Mesenchymal stem cell (in vitro differentiated cells and primary cell): Measurements from ENCODE around the gene ME3.

Source experiments
- DNase-seq: peaks from one replicate; pipeline ENCODE4 v3.0.0-alpha.2; 2013
- H2AFZ ChIP-seq: one replicate; pipeline ENCODE4 v1.6.1; 2013; ENCODE audit warnings: low read depth, mild to moderate bottlenecking, control low read depth, inconsistent platforms, low read length, moderate library complexity
- H2AK5ac ChIP-seq: 2 replicates; pipeline ENCODE4 v1.6.1; 2013; ENCODE audit warnings: low read length, moderate library complexity, mild to moderate bottlenecking, inconsistent platforms; ENCODE audit not compliant: severe bottlenecking
- H2BK120ac ChIP-seq: one replicate; pipeline ENCODE4 v1.6.1; 2013; ENCODE audit warnings: low read depth, mild to moderate bottlenecking, inconsistent platforms, low read length, moderate library complexity
- H2BK12ac ChIP-seq, 2 experiments: one replicate each; pipeline ENCODE4 v1.6.1; 2013; ENCODE audit warnings: inconsistent platforms in 2 of 2, low read length in 2 of 2, mild to moderate bottlenecking in 2 of 2, moderate library complexity in 2 of 2, control low read depth in 1 of 2
- H2BK15ac ChIP-seq: one replicate; pipeline ENCODE4 v1.6.1; 2013; ENCODE audit warnings: mild to moderate bottlenecking, low read depth, inconsistent platforms; ENCODE audit not compliant: poor library complexity, severe bottlenecking
- H2BK5ac ChIP-seq: 2 replicates; pipeline ENCODE4 v1.6.1; 2013; ENCODE audit warnings: low read depth, mild to moderate bottlenecking, low read length, control low read depth, inconsistent platforms; ENCODE audit not compliant: poor library complexity, severe bottlenecking
- H3K14ac ChIP-seq, 2 experiments: one replicate each; pipeline ENCODE4 v1.6.1; 2013; ENCODE audit warnings: inconsistent platforms in 2 of 2, low read length in 2 of 2, control low read depth in 1 of 2, mild to moderate bottlenecking in 1 of 2, moderate library complexity in 1 of 2
- H3K18ac ChIP-seq, 2 experiments: one replicate each; pipeline ENCODE4 v1.6.1; 2013; ENCODE audit warnings: inconsistent platforms in 2 of 2, low read length in 2 of 2, control low read depth in 1 of 2, low read depth in 1 of 2, mild to moderate bottlenecking in 1 of 2
- H3K23ac ChIP-seq, 2 experiments: one replicate each; pipeline ENCODE4 v1.6.1; 2013; ENCODE audit warnings: inconsistent platforms in 2 of 2, low read length in 2 of 2, mild to moderate bottlenecking in 2 of 2, moderate library complexity in 2 of 2, control low read depth in 1 of 2
- H3K27ac ChIP-seq: 2 replicates; pipeline ENCODE4 v1.5.1; 2013; ENCODE audit warnings: mild to moderate bottlenecking, moderate library complexity, low read length, control low read depth, inconsistent platforms; ENCODE audit not compliant: poor library complexity, severe bottlenecking
- H3K27me3 ChIP-seq, 2 experiments: 2 replicates each; pipeline versions ENCODE4 v1.6.1 to v1.7.0; 2013; ENCODE audit warnings: low read length in 2 of 2, mild to moderate bottlenecking in 2 of 2, moderate library complexity in 2 of 2, control low read depth in 1 of 2, inconsistent platforms in 1 of 2; ENCODE audit not compliant: control insufficient read depth in 1 of 2, insufficient read depth in 1 of 2
- H3K36me3 ChIP-seq, 2 experiments: 2 replicates each; pipeline versions ENCODE4 v1.6.1 to v1.7.0; 2013; ENCODE audit warnings: low read length in 2 of 2, control low read depth in 1 of 2, inconsistent platforms in 1 of 2, low read depth in 1 of 2, mild to moderate bottlenecking in 1 of 2; ENCODE audit not compliant: insufficient read depth in 2 of 2, control insufficient read depth in 1 of 2
- H3K4ac ChIP-seq, 2 experiments: one replicate each; pipeline ENCODE4 v1.6.1; 2013; ENCODE audit warnings: inconsistent platforms in 2 of 2, low read length in 2 of 2, mild to moderate bottlenecking in 2 of 2, moderate library complexity in 2 of 2, control low read depth in 1 of 2, low read depth in 1 of 2
- H3K4me1 ChIP-seq: 2 replicates; pipeline ENCODE4 v1.6.1; 2013; ENCODE audit warnings: low read depth, low read length, control low read depth; ENCODE audit not compliant: control insufficient read depth, insufficient read depth
- H3K4me2 ChIP-seq: 2 replicates; pipeline ENCODE4 v1.6.1; 2013; ENCODE audit warnings: low read length, mild to moderate bottlenecking, inconsistent platforms; ENCODE audit not compliant: poor library complexity, severe bottlenecking
- H3K4me3 ChIP-seq, 2 experiments: 2 replicates each; pipeline versions ENCODE4 v1.5.1 to v1.7.0; 2013; ENCODE audit warnings: low read length in 2 of 2, mild to moderate bottlenecking in 2 of 2, control low read depth in 1 of 2, low read depth in 1 of 2; ENCODE audit not compliant: insufficient read depth in 1 of 2
- H3K79me1 ChIP-seq: replicated peaks from 2 replicates; pipeline ENCODE4 v1.6.1; 2013; ENCODE audit warnings: mild to moderate bottlenecking, control low read depth, low read length, inconsistent platforms; ENCODE audit not compliant: poor library complexity, severe bottlenecking
- H3K9ac ChIP-seq: 2 replicates; pipeline ENCODE4 v1.7.0; 2013; ENCODE audit warnings: mild to moderate bottlenecking, low read length, moderate library complexity
- H3K9me3 ChIP-seq: 2 replicates; pipeline ENCODE4 v1.7.0; 2013; ENCODE audit warnings: mild to moderate bottlenecking, low read length; ENCODE audit not compliant: control insufficient read depth
- H4K8ac ChIP-seq: one replicate; pipeline ENCODE4 v1.6.1; 2013; ENCODE audit warnings: inconsistent platforms, mild to moderate bottlenecking, low read length, moderate library complexity
- H4K91ac ChIP-seq: one replicate; pipeline ENCODE4 v1.6.1; 2013; ENCODE audit warnings: mild to moderate bottlenecking, low read length, inconsistent platforms
- WGBS: methylation state at CpG from one replicate; pipeline ENCODE4 v1.1.7; 2013; ENCODE audit warnings: mixed read lengths; 5-methylcytosine and 5-hydroxymethylcytosine counted together

ME3 gene

DNA sequence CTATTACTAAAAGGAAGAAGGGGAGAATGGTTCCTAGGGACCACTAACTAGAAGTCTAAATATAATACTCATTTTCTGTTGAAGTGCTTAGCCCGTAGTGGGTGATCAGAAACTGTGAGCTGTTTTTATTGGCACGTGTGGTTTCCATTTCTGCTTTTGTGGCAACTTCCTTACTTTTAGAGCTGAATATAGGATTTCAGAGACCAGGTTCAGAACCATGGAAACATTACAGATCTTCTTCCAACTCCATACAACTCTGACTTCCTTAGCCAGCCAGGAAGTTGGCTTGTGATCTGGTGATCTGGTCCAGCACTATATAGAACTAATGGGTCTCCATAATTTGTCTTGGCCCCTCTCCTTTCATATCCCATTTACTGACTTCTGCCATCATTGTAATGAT, 2.6 kb upstream of the ME3 start:
- H2BK15ac ChIP-seq = no peak overlapping the region
- H2BK120ac ChIP-seq = no peak overlapping the region
- no peaks in the 10 kb centered on the region for H3K36me3 ChIP-seq
- no peak overlapping the region for H3K9ac ChIP-seq
- H4K8ac ChIP-seq = no peak overlapping the region
- H3K27ac ChIP-seq = no peak overlapping the region
- no peak for DNase-seq
- no peak overlapping the region for H3K18ac ChIP-seq
- 80% methylated on average over 1 of the region's 2 CpGs for WGBS
- no peak overlapping the region for H4K91ac ChIP-seq
- no peak overlapping the region for H3K23ac ChIP-seq
- no peak overlapping the region for H3K4ac ChIP-seq
- H2AK5ac ChIP-seq = peak overlapping the region; percentile 77
- no peak overlapping the region for H2BK12ac ChIP-seq
- no peaks in the 10 kb centered on the region for H3K27me3 ChIP-seq
- H3K4me1 ChIP-seq = peaks cover 17% of the 10 kb centered on the region
- H3K4me3 ChIP-seq = no peak overlapping the region
- H2AFZ ChIP-seq = no peak overlapping the region
- no peak overlapping the region for H2BK5ac ChIP-seq
- no peak overlapping the region for H3K4me2 ChIP-seq
- H3K9me3 ChIP-seq = no peaks in the 10 kb centered on the region
- peaks cover 8% of the 10 kb centered on the region for H3K79me1 ChIP-seq
- H3K14ac ChIP-seq = no peak overlapping the region

DNA sequence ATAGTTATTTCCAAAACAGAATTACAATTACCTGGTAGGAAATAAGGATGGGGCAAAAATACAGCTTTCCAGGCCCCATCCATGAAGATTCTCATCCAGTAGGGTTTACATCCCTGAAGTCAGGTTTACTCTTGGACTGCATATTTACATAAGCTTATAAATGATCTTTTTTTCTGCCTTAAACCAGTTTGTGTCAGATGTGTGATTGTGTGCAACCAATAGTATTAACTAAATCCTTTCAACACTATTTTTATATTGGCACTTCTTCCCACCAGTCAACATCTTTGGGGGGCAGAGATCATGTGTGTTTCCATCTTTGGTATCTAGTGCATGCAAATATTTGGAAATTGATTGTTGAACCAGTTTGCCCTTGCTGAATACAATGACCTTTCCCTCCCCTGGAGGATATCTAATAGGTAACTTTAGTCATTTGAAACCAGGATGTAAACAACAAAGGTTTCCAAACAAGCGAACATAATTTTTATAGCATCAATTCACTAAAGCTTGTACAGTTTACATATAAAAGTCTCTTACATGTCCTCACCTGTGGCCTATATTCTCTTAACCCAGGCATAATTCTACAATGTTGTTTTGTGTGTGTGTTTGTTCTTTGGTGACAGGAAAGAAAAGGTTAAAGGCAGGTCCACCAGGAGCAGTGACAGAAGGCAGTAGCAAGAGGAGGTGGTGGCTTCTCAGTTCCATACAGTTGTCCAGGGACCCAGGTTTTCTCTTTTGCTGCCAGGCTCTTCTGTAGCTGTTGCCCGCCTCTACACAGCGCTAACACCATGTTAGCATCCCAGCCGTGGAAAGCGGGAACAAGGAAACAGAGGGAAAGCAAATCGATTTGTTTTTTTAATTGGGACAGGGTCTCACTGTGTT, 1.7 kb upstream of the ME3 start:
- no peak overlapping the region for H3K27ac ChIP-seq
- no peak overlapping the region for H3K9ac ChIP-seq
- no peak overlapping the region for H4K8ac ChIP-seq
- no peak overlapping the region for H2AFZ ChIP-seq
- H3K4ac ChIP-seq = peak overlapping the region in 1 of 2 experiments; percentile 51
- WGBS = 93% methylated on average over 6 of the region's 6 CpGs
- H3K4me2 ChIP-seq = no peak overlapping the region
- H2BK15ac ChIP-seq = no peak overlapping the region
- H3K79me1 ChIP-seq = peaks cover 11% of the 10 kb centered on the region
- H3K27me3 ChIP-seq = no peaks in the 10 kb centered on the region
- no peak overlapping the region for H4K91ac ChIP-seq
- H3K4me1 ChIP-seq = peaks cover 14% of the 10 kb centered on the region
- no peak overlapping the region for H2BK5ac ChIP-seq
- DNase-seq = no peak
- H2BK12ac ChIP-seq = no peak overlapping the region
- H2BK120ac ChIP-seq = no peak overlapping the region
- H3K36me3 ChIP-seq = no peaks in the 10 kb centered on the region
- H3K14ac ChIP-seq = no peak overlapping the region
- no peak overlapping the region for H3K18ac ChIP-seq
- H3K9me3 ChIP-seq = no peaks in the 10 kb centered on the region
- H3K4me3 ChIP-seq = no peak overlapping the region
- H3K23ac ChIP-seq = no peak overlapping the region
- peak overlapping the region; percentile 81 for H2AK5ac ChIP-seq

DNA sequence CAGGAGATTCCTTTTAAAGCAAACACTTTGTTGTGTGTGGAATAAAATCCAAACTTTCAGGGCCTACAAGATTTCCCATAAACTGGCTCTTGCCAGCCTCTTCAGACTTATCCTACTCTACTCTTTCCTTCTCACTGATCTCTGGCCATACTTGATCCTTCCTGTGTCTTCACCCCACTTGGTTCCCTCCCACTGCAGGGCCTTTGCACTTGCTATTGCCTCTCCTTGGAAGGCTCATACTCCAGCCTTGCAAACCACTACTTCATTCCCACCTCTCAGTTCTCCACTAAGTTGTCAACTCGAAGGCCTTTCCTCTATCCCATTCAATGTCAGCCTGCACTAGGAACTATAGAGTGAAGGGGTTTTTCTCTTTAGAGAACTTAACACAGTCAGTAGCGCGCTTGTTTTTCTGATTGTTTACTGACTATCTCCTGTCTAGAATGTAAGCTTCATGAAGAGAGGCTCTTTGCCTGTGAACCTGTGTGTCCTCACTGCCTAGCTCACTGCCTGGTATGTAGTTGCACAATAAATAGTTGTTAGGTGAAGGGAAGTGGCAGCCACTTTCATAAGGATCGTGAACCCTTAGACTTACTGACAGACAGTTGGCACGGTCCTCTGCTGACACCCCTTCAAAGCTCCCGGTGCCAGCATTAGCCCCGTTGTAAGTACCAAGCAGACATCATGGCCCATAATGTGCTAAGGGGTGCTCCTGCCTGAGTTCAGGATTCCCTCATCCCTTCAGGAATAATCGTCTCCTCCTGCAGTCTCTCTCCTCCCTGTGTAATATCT, 833 bp upstream of the ME3 start:
- Histone ChIP-seq H3K4me1 (peaks cover 12% of the 10 kb centered on the region), H3K27me3 (no peaks in the 10 kb centered on the region), H3K9ac (peak overlapping the region; percentile 88), H3K4ac (peak overlapping the region in 1 of 2 experiments; percentile 20), H2BK15ac (no peak overlapping the region), H2AFZ (no peak overlapping the region), H3K4me2 (no peak overlapping the region), H2BK120ac (no peak overlapping the region), H3K23ac (peak overlapping the region in 1 of 2 experiments; percentile 93), H3K4me3 (peak overlapping the region in 1 of 2 experiments; percentile 91), H3K14ac (peak overlapping the region in 1 of 2 experiments; percentile 59), H2BK12ac (peak overlapping the region; percentile 59 to 69), H3K27ac (no peak overlapping the region), H2AK5ac (peak overlapping the region; percentile 94), H4K8ac (no peak overlapping the region), H3K36me3 (no peaks in the 10 kb centered on the region), H4K91ac (peak overlapping the region; percentile 64), H2BK5ac (no peak overlapping the region), H3K18ac (peak overlapping the region in 1 of 2 experiments; percentile 50), H3K9me3 (no peaks in the 10 kb centered on the region), H3K79me1 (peaks cover 16% of the 10 kb centered on the region)
- DNase-seq = no peak
- WGBS = 99% methylated on average over 5 of the region's 8 CpGs

DNA sequence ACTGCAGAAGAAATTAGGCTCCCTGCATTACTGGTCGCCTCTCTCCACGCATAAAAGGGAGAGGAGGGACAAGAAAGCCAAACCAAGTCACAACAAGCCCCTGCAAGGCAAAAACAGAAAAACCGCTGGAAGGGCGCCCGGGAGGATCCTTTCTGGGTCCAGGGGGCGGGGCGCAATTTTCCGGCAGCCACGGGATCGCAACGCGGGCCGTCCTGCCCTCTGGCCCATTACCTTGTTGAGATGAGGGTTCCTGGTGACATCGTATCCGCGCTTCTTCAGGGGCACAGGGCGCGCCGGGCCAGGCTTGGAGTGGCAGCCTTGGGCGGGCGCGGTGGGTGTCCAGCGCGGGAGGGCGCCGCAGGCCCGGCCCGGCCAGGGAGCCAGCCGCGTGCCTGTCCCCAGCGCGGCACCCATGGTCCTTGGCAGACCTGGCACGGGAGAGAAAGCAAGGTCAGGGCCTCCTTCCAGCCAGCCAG, 847 bp downstream of the ME3 start:
- peak overlapping the region in 1 of 2 experiments; percentile 98 for H3K14ac ChIP-seq
- H4K91ac ChIP-seq = peak overlapping the region; percentile 100
- peak overlapping the region; percentile 76 for H3K4me2 ChIP-seq
- peak overlapping the region; percentile 69 to 100 for H2BK12ac ChIP-seq
- no peaks in the 10 kb centered on the region for H3K27me3 ChIP-seq
- H2AK5ac ChIP-seq = peak overlapping the region; percentile 76
- H2BK120ac ChIP-seq = peak overlapping the region; percentile 74
- peak overlapping the region; percentile 76 for H3K27ac ChIP-seq
- peak overlapping the region; percentile 65 to 100 for H3K18ac ChIP-seq
- peak overlapping the region; percentile 78 to 91 for H3K4me3 ChIP-seq
- peak overlapping the region; percentile 93 for H4K8ac ChIP-seq
- peak overlapping the region; percentile 75 for H2BK5ac ChIP-seq
- peak overlapping the region; percentile 94 for H2AFZ ChIP-seq
- peak overlapping the region in 1 of 2 experiments; percentile 98 for H3K23ac ChIP-seq
- H2BK15ac ChIP-seq = peak overlapping the region; percentile 100
- DNase-seq = no peak
- no peaks in the 10 kb centered on the region for H3K9me3 ChIP-seq
- WGBS = 2% methylated on average over 33 of the region's 33 CpGs
- peak overlapping the region; percentile 99 to 100 for H3K4ac ChIP-seq
- H3K9ac ChIP-seq = peak overlapping the region; percentile 88
- peaks cover 10% of the 10 kb centered on the region for H3K4me1 ChIP-seq
- peaks cover 2 to 9% of the 10 kb centered on the region in 2 experiments for H3K36me3 ChIP-seq
- H3K79me1 ChIP-seq = peaks cover 20% of the 10 kb centered on the region
